Measurements from ENCODE around the gene ZBTB22.
A peak's percentile ranks its signal among the peaks of the same experiment; 100 is the strongest.

ZBTB22 gene

DNA sequence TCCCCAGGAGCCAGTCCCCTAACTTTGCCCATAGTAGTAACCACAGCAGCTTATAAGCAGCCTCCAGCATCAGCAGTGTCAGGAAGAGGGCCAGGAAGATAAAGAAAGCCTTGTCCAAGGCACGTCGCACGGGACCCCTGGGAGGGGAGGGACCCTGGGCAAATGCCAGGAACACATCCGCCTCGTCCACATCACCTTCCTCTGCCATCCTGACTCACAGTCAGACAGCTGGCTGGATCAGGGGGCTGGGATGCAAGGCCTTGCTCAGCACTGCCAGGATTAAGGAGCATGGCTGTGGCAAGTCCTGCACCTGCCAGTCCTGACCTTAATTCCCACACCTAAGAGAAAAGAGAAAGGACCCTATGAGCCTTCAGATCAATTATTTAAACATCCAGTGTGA, 11.5 kb upstream of the ZBTB22 start:
- DNase-seq, result no peak

GRCh38 chr6:33324125-33324524, 6.6 kb upstream of the ZBTB22 start:
- peak in 1 of 2 donors; percentile 44 for DNase-seq

GRCh38 chr6:33323623-33323948, 6.0 kb upstream of the ZBTB22 start:
- DNase-seq, result peak in 1 of 2 donors; percentile 38

DNA sequence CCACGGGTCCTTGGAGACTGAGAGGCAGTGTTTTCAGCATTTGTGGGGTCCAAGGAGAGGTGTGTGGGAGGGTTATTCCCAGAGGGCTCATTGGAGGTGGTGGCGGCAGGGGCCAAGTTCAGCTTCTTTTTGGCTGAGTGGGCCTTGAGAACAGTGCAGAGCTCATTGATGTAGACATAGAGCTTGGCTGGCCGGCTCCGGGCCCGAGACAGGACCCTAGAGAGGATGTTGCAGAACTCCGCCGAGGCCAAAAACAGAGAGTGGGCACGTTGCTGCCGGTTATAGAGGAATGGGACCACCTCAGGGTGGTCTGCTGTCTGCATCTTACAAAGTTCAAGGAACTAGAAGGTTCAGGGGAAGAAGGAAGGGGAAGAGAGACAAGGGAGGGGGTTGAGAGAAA, 3.7 kb upstream of the ZBTB22 start:
- DNase-seq, result no peak

DNA sequence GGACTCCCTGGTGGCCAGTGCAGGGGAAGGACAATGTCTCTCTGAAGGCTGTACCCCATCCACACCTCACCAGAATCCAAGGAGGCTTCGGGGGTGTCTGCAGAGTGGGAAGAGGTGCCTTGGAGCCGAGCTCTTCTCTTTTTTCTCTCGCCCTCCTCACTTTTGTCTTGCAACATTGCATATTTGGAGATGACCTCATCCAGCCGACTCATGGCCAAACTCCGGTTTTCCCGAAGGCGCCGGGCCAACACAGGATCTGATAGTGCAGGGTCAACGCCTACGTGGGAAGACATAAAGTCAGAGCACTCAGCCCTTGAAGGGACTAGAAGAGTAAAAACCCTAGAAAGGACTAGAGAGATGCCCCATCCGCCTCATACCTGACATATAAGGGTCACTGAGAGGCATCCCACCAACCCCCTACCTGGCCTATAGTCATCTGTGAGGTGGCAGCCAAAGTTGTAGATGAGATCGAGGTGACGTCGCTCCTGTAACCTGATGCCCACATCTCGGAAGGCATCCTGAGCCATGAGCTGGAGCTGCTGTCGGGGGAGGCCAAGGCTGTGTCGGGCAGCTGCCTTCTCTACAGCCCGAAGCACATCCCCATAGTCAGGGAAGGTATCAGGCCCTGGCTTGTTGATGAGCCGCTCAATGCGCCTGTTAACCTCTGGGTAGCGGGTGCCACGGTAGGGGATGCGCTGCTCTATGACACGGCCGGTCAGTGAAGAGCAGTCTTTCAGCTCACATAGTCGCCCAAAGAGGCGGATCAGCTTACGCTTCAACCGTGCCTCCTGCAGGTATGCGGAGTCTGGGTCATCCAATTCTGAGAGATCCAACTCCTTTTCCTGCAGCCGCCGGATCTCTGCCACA, 3.0 kb upstream of the ZBTB22 start:
- DNase-seq, result no peak

DNA sequence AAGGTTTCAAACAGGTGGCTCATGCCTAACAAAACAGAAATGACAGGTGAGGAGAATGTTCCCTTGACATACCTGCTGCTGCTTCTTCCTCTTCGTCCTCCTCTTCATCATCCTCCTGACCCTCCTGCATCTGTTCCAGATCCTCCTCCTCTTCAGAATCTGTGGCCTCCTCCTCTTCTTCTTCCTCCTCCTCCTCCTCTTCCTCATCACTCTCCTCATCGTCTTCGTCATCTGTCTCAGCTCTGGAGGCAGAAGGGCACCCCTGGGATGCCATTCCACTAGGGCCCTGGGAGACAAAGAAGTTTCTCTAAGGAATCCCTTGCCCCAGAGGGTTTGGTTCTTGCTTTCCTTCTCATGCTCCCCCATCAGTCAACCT, 2.4 kb upstream of the ZBTB22 start:
- DNase-seq, result no peak

DNA sequence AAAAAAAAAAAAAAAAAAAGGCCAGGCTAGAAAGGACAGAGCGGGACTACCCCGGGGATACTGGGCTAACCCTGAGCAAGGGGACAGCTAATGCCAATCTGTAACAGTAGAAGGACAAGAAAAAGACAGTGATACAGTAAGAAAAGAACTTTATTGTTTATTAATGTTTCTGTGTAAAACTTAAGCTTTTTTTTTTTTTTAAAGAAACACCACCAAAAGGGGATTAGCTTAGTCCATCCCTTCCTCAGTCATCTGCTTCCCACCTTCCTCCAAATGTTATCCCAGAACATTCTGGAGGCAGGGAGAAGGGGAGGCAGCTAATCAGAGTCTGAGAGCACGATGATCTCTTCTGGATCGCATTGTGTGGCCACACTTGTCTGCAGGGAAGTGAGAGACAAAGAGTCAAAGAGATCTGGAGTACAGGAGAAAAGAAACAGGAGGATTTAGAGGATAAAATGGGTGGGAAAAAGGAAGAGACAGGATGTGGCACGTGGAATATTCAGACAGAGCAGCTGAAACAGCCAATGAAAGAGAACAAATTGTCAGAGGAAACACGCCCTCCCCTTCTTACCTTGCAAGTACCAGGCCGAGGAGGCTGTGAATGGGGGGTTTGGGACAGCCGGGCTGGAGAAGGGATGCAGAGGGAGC, 1.0 kb upstream of the ZBTB22 start:
- DNase-seq, result no peak

DNA sequence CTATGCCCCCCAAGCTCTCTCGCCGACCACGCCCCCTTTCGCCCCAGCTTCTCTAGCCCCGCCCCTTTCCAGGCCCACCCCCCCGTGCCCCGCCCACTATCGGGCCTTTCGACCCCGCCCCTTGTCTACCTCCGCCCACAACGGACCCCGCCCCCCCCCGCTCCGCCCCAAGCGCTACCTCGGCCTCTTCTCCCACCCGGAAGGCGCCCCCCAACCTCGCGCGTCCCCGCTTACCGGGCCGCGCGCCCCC, 200 bp downstream of the ZBTB22 start:
- no peak for DNase-seq

DNA sequence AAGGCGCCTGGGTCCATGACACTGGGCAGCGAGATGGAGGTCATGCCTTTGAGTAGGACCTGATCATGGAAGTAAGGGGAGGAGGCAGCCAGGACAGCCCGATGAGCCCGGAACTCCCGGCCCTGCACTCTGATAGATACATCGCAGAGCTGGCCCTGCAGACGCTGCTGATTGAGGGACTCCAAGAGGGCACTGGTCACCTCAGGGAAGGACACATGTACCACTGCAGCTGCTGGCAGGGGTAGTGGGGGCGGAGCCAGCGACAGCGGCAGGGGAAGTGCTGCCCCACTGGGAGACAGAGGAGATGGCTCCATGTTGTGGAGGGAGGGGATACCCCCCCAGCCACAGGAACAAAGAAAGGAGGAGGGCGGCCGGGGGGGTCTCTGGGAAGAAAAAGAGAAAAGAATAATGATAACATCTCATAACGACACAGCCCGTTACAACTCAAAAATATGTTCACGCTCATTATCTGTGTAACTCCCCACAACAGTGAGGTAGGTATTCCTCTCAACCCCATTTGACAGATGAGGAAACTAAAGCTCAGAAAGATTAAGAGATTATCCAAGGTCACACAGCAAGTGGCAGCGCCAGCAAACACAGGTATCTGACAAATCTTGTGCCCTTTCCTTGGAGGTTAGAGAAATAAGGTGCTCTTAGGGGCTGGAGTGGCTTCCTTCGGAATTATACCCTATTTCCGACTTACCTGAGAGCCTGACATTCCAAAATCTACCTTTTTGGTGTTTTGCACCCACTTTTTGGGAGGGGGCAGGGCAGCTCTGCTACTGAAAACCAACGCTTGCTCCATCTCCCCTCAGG, 733 bp downstream of the ZBTB22 start:
- DNase-seq, result no peak

DNA sequence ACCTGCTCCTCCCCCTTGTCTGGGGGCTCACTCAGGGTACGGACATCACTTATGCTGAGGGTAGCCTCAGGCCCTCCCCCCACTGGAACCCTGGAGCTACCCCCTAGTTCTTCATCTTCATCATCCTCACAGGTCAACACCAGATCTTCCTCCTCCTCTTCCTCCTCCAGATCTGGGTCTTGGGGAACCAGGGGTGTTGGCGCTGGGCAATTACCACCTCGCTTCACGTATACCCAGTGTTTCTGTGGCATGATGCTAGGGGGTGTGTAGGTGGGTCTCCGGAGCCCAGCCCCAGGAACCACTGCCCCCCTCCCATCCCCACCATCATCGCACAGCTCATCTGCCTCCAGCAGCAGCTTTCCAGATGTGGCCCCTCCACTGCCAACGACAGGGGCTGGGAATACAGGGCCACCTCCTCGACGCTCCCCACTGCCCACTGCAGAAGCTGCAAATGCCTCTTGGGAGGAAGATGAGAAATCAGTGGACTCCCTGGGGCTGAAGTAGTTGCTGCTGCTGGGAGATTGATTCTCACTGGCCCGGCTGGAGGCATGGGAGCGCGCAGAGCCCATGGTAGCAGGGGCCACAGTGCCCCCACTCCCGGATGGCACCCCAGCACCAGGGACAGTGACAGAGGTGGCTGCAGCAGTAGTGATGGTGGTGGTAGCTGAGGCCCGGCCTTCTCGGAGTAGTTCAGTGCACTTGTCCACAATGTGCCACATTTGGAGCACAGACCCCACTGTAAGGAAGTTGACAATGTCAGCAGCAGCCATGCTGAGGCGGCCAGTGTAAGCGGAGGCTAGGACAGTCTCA, 1.5 kb downstream of the ZBTB22 start:
- DNase-seq, result no peak

GRCh38 chr6:33314943-33315792, 2.4 kb downstream of the ZBTB22 start:
- DNase-seq, result peak in 1 of 2 donors; percentile 37

- peak; percentile 46 to 69 for DNase-seq
Measured at GRCh38 chr6:33314515-33314942, 3.0 kb downstream of the ZBTB22 start.

GRCh38 chr6:33313709-33314514, 3.6 kb downstream of the ZBTB22 start, which contains the start of gene TAPBP:
TAPBP (minus strand) TSS chr6:33314078; CDS start chr6:33314041, 37 bp downstream.
- DNase-seq, result peak; percentile 86 to 88

GRCh38 chr6:33313105-33313708, 4.3 kb downstream of the ZBTB22 start:
- DNase-seq, result peak; percentile 69 to 85

DNA sequence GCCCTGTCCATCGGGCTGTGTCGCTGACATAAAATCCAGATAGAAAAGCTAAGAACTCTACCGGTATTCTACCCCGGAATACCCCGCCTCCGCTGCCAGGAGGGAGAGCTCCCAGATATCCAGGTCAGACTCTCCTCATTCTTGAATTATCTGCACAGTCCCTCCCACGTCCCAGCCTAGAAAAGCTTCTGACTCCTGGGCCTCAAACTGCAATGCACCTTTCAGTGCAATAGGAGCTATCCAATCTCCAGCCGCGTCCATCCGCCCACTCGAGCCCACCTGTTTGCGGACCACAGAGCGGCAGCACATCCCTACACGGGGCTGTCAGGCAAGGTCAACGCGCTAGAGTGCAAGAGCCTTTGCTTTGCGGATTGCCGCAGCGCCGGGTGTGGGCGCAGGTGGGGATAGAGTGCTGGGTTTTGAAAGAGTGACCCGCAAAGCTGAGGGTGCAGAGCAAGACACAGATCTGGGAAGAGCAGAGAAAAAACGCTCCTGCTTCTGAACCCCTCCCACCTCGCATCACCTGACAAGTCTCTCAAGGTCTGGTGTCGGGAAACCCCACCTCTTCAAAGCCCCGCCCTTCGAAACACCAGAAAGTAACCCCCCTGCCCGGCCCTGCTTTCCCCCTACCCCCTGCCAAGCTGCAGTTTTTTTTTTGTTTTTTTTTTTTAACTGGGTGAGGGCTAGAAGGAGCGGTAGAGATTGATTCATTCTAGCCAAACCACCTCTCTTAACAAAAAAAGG, 5.0 kb downstream of the ZBTB22 start:
- peak in 1 of 2 donors; percentile 4 for DNase-seq

GRCh38 chr6:33306356-33306755, 11.2 kb downstream of the ZBTB22 start:
- DNase-seq, result no peak

DNA sequence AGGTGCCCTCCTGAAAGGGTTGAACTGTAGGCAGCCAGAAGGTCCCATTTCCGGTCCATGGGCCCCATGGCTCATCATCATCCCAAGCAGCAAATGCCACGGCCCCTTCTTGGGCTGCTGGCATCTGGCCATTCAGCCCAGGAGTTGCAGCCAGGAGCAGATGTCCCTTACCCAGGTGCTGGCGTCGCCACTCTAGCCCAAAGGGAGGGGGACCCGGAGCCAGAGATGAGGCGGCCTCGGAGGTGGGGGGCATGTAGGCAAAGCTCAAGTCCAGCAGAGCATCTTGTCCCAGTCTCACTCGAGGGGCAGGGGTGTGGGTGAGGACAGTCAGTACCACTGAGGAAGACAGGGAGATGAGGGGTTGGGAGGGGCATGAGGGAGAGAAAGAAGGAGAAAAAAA, 12.5 kb downstream of the ZBTB22 start:
- DNase-seq, result no peak

DNA sequence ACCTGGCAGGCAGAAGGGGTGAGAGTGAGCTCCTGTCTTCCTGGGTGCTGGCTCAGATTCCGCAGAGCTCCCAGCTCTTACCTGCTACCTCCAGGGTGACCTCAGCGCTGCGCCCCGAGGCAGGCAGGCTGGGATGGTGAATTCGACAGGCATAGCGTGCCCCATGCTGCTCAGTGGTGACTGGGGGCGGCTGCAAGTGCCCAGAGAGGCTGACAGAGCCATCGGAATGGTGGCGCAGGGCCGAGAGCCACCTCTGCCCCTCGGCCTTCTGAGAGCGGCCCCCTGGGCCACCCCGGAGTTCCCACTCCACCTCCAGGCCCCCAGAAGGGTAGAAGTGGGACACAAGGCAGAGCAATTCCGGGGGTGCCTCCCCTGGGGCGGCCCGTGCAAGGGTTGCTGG, 13.3 kb downstream of the ZBTB22 start:
- no peak for DNase-seq

DNA sequence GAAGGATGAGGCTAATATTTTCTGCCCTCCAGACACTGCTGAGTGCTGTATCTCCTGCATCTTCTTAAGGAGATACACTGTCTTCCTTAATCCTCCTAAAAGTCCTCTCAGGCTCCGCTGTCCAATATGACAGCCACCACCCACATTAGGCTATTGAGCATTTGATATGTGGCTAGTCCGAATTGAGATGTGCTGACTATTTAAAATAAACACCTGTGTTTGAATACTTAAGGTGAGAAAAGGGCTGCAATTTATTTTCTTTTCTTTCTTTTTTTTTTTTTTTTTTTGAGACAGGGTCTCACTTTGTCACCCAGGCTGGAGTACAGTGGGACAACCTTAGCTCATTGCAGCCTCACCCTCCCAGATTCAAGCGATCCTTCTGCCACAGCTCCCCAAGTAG, 15.7 kb downstream of the ZBTB22 start:
- no peak for DNase-seq
